HT1080 (cell line): ENCODE measurements around the gene KCNN3. TPM values are rescaled to one million over a fixed set of nuclear protein-coding genes. Genes with fewer than 3 reads are reported as not detected.

Source experiments
- DNase-seq: peaks from one replicate; pipeline ENCODE4 v3.0.0-alpha.2; 2015; ENCODE audit warnings: low read depth
- total RNA-seq: library from RNA; depleted of rRNA; stranded (reverse); fragments of >200 nt; shearing (Covaris generic); gene quantifications from 2 replicates; pipeline ENCODE4 v1.2.3, GENCODE V29; 2014

Gene KCNN3
- total RNA-seq, 1 experiment from 2014 or later, result 0.34 TPM

DNA sequence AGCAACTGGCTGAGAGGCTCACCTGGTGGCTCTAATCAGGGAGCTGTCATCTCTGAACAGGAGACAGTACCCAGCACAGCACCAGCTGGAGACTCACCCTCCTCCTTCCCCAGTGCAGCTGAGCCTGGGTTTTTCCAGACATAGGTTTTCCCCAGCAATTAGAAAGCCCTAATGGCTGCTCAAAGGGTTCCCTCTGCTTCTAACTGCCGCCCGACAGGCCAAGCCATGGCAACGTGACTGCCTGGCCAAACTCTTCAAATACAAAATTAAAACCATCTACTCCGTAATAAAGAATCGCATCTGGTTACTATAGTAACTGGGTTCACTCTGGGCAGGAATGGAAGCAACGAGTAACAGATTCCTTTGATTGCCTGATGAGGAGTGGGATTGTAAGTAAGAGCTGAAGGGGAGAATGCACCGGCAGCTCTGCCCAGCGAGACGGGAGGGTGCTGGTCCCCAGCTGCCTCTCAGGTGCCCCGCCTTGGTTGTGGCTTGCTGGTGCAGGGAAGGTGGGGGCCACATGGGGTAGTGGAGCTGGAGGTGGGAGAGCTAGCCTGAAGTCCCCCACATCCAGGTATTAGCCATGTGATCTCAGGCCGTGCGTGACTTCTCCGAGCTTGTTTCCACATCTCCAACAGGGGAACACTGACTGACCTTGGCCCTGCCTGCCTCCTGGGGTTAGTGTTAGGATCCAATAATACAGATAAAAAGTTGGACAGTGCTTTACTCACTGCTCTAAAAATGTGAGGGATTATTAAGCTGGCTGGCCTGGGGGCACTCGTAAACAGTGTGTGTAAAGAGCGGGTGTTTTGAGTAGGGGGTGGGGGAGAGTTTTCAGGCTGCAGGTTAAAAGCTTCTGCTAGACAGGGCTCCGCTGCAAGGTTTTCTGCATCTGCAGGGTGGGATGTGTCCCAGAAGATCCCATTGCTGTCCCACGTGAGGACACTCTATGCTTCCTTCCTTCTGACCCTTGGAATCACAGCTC, 94.2 kb downstream of the KCNN3 start:
- DNase-seq, result no peak

- no peak for DNase-seq
These were observed 95.8 kb downstream of the KCNN3 start for GRCh38 chr1:154774175-154774855.

- no peak for DNase-seq
These were observed 96.5 kb downstream of the KCNN3 start for GRCh38 chr1:154773551-154773950.

- DNase-seq, result no peak
These were observed 97.2 kb downstream of the KCNN3 start for GRCh38 chr1:154772606-154773506.

DNA sequence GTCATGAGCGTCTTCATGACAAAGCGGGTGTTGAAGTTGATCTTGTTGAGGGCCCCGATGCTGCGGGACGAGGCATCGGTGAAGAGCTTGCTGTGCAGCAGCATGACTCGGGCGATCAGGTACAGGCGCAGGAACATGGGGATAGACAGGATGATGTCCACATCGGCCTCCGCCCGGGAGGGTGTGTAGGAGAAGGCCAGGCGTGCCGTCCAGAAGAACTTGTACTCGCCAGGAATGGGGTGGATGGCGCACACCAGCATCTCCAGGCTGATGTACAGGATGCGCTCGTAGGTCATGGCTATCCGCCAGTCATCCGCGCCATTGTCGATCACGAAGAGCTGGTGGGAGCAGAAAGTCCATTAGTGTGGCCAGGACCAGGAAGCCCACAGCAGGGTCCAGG, 98.0 kb downstream of the KCNN3 start:
- no peak for DNase-seq

DNA sequence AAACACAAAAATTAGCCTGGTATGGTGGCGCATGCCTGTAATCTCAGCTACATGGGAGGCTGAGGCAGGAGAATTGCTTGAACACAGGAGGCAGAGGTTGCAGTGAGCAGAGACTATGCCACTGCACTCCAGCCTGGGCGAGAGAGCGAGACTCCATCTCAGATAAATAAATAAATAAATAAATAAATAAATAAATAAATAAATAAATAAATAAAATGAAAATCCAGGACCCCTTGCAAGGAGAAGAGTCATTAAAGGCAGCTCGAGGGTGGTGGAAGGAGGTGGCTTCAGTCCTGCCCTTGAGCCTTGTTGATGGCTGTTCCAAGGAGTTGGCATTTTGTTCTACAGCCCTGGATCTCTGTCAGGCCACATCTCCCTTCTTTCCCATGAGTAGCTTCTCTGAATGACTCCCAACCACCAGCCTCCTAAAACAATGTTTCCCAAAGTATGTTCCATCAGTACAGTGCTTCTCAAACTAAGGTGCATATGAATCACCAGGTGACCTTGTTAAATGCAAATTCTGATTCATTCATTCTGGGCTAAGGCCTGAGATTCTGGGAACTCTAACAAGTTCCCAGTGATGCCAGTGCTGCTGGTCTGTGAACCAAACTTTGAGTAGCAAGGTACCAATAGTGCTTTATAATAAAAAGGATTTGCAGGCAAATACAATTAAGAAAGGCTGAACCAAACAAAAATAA, 99.0 kb downstream of the KCNN3 start:
- no peak for DNase-seq

DNA sequence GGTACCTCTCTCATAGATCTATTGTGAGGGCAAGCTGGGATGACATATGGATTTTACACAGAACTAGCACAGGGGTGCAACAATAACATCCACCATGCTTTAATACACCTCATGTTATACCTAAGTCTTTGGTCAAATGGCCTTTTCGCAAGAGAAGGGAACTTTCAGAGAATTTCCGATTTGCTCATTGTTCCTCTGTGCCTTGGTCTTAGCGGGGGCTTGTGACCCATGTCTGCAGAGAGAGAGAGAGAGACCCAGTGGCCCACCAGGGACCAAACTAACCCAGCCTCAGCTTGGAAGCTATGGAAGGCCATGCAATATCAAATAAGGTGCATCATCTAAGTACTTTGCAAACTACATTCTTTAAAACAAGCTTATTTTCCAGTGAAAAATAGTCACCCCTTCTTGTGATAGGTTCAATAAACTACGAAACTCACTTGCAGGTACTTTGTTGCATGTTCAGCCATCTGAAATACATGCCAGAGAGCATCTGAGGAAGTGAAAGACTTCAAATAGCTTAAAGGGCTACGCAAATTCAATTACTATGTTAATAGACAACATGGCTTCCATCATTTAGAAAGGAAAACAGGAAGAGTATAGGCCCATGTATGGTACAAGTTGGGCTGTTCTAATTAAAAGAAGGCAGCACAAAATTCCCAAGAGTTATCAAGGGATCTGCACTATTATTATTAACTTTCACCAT, 100.7 kb downstream of the KCNN3 start:
- no peak for DNase-seq

DNA sequence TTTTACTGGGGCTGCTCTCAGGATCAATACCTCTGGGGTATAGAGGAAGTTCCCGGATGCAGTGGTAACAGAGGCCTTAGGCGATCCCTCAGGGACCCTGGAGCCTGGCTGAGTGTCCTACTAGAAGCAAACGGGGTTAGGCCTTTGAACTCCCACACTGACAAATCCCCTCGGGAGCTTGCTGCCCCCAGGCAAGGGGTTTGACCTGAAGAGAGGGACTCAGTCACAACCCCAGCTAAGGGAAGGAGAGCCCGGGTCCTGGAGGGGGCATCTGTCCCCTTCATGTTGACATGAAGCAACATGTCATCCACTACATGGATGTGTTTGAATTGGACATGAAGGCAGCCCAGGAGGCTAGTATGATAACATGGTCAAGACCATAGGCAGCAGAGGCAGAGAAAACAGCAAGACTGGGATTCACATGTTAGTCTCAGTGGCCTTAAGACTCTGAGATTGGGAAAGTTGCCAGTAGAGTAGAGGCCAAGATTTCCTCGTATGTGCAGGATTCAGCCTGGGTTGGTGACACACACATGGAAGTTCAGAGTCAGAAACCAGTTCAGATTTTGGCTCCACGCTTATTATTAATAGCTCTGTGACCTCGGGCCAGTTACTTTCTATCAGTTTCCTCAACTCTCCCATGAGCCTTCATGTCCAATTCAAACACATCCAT, 101.5 kb downstream of the KCNN3 start:
- DNase-seq, result no peak

- peak; percentile 11 for DNase-seq
These were observed 102.5 kb downstream of the KCNN3 start for GRCh38 chr1:154767315-154768240.

- no peak for DNase-seq
These were observed 104.1 kb downstream of the KCNN3 start for GRCh38 chr1:154765970-154766369.

GRCh38 chr1:154764773-154765172, 105.3 kb downstream of the KCNN3 start:
- no peak for DNase-seq

GRCh38 chr1:154764181-154764580, 105.9 kb downstream of the KCNN3 start:
- DNase-seq, result no peak

DNA sequence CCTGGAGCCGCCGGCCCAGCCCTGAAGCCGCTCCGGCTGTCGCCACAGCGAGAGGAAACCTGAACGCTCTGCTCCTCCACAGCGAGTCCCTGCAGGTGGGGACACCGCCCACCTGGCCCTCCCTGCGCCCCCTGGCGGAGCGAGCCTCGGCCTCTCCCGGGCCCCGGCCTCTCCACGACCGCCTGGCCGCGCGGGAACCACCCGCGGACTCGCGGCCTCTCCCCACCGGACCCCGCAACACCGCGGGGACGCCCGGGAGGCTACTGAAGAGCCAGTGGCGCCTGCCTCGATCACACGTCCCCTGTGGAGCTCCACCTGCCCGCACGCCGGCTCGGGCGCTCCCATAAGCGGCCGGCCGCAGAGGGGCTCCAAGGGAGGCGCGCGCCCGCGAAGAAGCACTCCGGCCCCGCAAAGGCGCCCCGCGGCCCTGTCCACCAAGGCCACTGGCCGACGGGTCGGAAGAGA, 109.6 kb downstream of the KCNN3 start:
- no peak for DNase-seq

- no peak for DNase-seq
These were observed 110.3 kb downstream of the KCNN3 start for GRCh38 chr1:154759793-154760192.

- DNase-seq, result no peak
These were observed 110.9 kb downstream of the KCNN3 start for GRCh38 chr1:154759196-154759595.

DNA sequence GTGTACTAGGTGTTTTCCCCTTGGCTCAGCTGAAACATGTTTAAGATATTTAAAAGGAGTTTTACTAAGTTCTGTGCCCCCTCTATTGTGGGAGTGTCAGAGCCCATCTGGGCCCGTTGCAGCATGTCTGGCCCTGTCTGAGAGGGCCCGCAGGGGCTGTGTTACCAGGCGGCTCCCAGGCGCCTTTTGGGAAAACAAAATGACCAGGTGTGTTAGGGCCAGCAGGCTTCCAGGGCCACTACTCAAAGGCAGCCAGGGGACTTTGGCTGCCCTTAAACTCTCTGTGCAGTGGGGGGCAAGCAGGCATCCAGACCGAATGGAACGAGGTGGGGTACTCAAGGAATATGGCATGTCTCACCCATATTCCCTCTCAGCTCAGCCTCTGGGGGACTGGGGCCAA, 111.7 kb downstream of the KCNN3 start:
- no peak for DNase-seq

GRCh38 chr1:154756793-154757548, 113.1 kb downstream of the KCNN3 start:
- no peak for DNase-seq
